HepG2 (cell line): ENCODE measurements around the gene SRRM4. TPM values are rescaled to one million over a fixed set of nuclear protein-coding genes. Genes with fewer than 3 reads are reported as not detected.

Experiments used
- ATAC-seq: fragments of 200-7000 bp; cut with Tn5 transposase; 3 replicates; pipeline ENCODE4 v1.9.1; 2020; ENCODE audit warnings: mild to moderate bottlenecking, moderate library complexity
- BruUV-seq: library from RNA; stranded (reverse); fragments of 400-500 nt; replicated peaks from 2 replicates; lab custom pipeline; 2021; lab: Mats Ljungman, UMichigan
- CTCF ChIA-PET: fragments of 300-600 bp; formaldehyde crosslinking; extraction: SDS; loops from one replicate; lab custom pipeline; 2021; ENCODE audit warnings: low total read pairs, inconsistent platforms, low intra/inter-chr PET ratio; lab: Yijun Ruan, JAX
- POLR2A ChIA-PET: fragments of 350-600 bp; sonication (Branson Sonifier 250); formaldehyde crosslinking; loops from one replicate; lab custom pipeline; 2020; ENCODE audit warnings: antibody characterized with exemption, inconsistent platforms; lab: Yijun Ruan, JAX
- DNase-seq: peaks from one replicate; pipeline ENCODE4 v3.0.0-alpha.2; 2015; ENCODE audit warnings: low spot score
- FAIRE-seq: peaks from 3 replicates; lab custom pipeline; 2011; peaks lifted over from hg19 to GRCh38; lab: Jason Lieb, UNC
- H2AFZ ChIP-seq: one replicate; pipeline ENCODE4 v1.6.1; 2011; ENCODE audit warnings: low read length, inconsistent platforms
- H3K27ac ChIP-seq: fragments of 300-600 bp; 3 replicates; pipeline ENCODE4 v1.8.0; 2011; ENCODE audit warnings: mixed run types, mild to moderate bottlenecking, mixed read lengths, low read length, inconsistent platforms; ENCODE audit not compliant: insufficient read depth; ENCODE audit errors: extremely low read length
- H3K27me3 ChIP-seq, 2 experiments: fragments of 200-600 bp in 1 of 2; 2 replicates in 1 of 2; 3 replicates in 1 of 2; pipeline versions ENCODE4 v1.6.0 to v1.8.0; 2011; ENCODE audit warnings: low read length in 2 of 2, mild to moderate bottlenecking in 2 of 2, moderate library complexity in 2 of 2, inconsistent platforms in 1 of 2; ENCODE audit not compliant: insufficient read depth in 2 of 2, control insufficient read depth in 1 of 2
- H3K36me3 ChIP-seq, 2 experiments: fragments of 200-600 bp in 1 of 2; replicated peaks in 1 of 2; 2 replicates in 1 of 2; 3 replicates in 1 of 2; pipeline versions ENCODE4 v1.5.1 to v1.8.0; 2011; ENCODE audit warnings: low read length in 2 of 2, inconsistent platforms in 1 of 2; ENCODE audit not compliant: insufficient read depth in 2 of 2, control insufficient read depth in 1 of 2
- H3K4me1 ChIP-seq: 2 replicates; pipeline ENCODE4 v1.5.1; 2012; ENCODE audit warnings: low read length, inconsistent platforms; ENCODE audit not compliant: insufficient read depth
- H3K4me2 ChIP-seq: 2 replicates; pipeline ENCODE4 v1.6.0; 2011; ENCODE audit warnings: low read depth, low read length, inconsistent platforms
- H3K4me3 ChIP-seq, 3 experiments: fragments of 200-600 bp in 1 of 3; sonication (generic), shearing (Covaris generic) in 1 of 3; replicated peaks in 1 of 3; 2 replicates each; pipeline ENCODE4 v1.5.1; 2011 to 2016; ENCODE audit warnings: low read length in 3 of 3, inconsistent platforms in 2 of 3, low read depth in 2 of 3, mild to moderate bottlenecking in 2 of 3, control low read depth in 1 of 3, mixed read lengths in 1 of 3; ENCODE audit not compliant: insufficient read depth in 1 of 3
- H3K79me2 ChIP-seq: one replicate; pipeline ENCODE4 v1.6.1; 2011; ENCODE audit warnings: low read length, inconsistent platforms; ENCODE audit not compliant: insufficient read depth
- H3K9ac ChIP-seq: 2 replicates; pipeline ENCODE4 v1.6.0; 2011; ENCODE audit warnings: mild to moderate bottlenecking, low read depth, low read length, inconsistent platforms; ENCODE audit not compliant: insufficient read depth
- H3K9me3 ChIP-seq: 2 replicates; pipeline ENCODE4 v1.5.1; 2012; ENCODE audit warnings: mild to moderate bottlenecking, low read length
- H4K20me1 ChIP-seq: 2 replicates; pipeline ENCODE4 v1.6.0; 2011; ENCODE audit warnings: inconsistent platforms, mild to moderate bottlenecking, low read length, moderate library complexity; ENCODE audit not compliant: insufficient read depth
- JUN ChIP-seq: sonication (generic); formaldehyde crosslinking; IDR thresholded peaks from 2 replicates; pipeline ENCODE4 v1.4.0; 2020; ENCODE audit warnings: mild to moderate bottlenecking, missing genetic modification reagents
- RFXANK ChIP-seq: IDR thresholded peaks from 2 replicates; pipeline ENCODE4 v1.6.1; 2016
- SMARCC2 ChIP-seq: fragments of 450-650 bp; IDR thresholded peaks from 2 replicates; pipeline ENCODE4 v1.6.1; 2017; ENCODE audit warnings: antibody characterized with exemption, mild to moderate bottlenecking
- SNAI1 ChIP-seq: sonication (generic); formaldehyde crosslinking; IDR thresholded peaks from 2 replicates; pipeline ENCODE4 v1.5.0; 2020; ENCODE audit warnings: mild to moderate bottlenecking, missing genetic modification reagents, borderline replicate concordance
- TBP ChIP-seq: sonication (generic); formaldehyde crosslinking; IDR thresholded peaks from 2 replicates; pipeline ENCODE4 v1.5.0; 2020; ENCODE audit warnings: missing genetic modification reagents
- TP53 ChIP-seq: sonication (generic); formaldehyde crosslinking; conservative IDR thresholded peaks from 2 replicates; pipeline ENCODE4 v1.4.0; 2020; ENCODE audit warnings: missing genetic modification reagents
- ZBTB1 ChIP-seq: sonication (generic); formaldehyde crosslinking; IDR thresholded peaks from 2 replicates; pipeline ENCODE4 v1.4.0; 2020; ENCODE audit warnings: missing genetic modification reagents, borderline replicate concordance
- ZNF782 ChIP-seq: sonication (generic); formaldehyde crosslinking; IDR thresholded peaks from 2 replicates; pipeline ENCODE4 v1.4.0; 2020; ENCODE audit warnings: missing genetic modification reagents, mild to moderate bottlenecking, borderline replicate concordance
- WGBS: methylation state at CpG from one replicate; pipeline ENCODE4 v1.1.6; 2017; ENCODE audit warnings: low lambda C conversion rate; 5-methylcytosine and 5-hydroxymethylcytosine counted together
- in situ Hi-C: cut with HindIII; loops from 2 replicates; pipeline ENCODE4 v1.10.0; 2017; ENCODE audit warnings: low pct_unique_long_range_greater_than_20kb; ENCODE audit not compliant: extremely low pct_ligation_motif_present
- intact Hi-C: fragments of 100-400 bp; cut with micrococcal nuclease; formaldehyde crosslinking; loops from one replicate; pipeline ENCODE4 v1.10.0; 2022; ENCODE audit not compliant: unreplicated experiment
- polyA plus RNA-seq, 8 experiments: library from polyadenylated mRNA; depleted of rRNA in 3 of 8; stranded (reverse) in 7 of 8; unstranded in 1 of 8; fragments of >200 nt; fragmentation: Illumina TruSeq in 4 of 8; extraction: Trizol in 4 of 8; gene quantifications; 2 replicates each; pipeline versions ENCODE4 v1.2.1 to v1.2.3, GENCODE V29; 2011 to 2016; ENCODE audit warnings: low read depth in 4 of 8, missing spikeins in 1 of 8, mixed read lengths in 1 of 8; ENCODE audit not compliant: insufficient read depth in 1 of 8
- total RNA-seq, 5 experiments: library from RNA; depleted of rRNA; stranded (reverse); fragments of >200 nt; fragmentation: Illumina TruSeq; extraction: Trizol; gene quantifications; 2 replicates each; pipeline ENCODE4 v1.2.3, GENCODE V29; 2016; ENCODE audit warnings: low read depth in 1 of 5
- TF ChIP-seq, protein P1 (sequence below): sonication (generic); formaldehyde crosslinking; IDR thresholded peaks from 2 replicates; pipeline ENCODE4 v1.9.0; 2022; ENCODE audit warnings: missing genetic modification reagents, mild to moderate bottlenecking, borderline replicate concordance

The SRRM4 gene
- total and polyA plus RNA-seq, 2 of the 13 experiments (the other 11 are each of a cell fraction or from before 2014, with no cell fraction given): not detected

DNA sequence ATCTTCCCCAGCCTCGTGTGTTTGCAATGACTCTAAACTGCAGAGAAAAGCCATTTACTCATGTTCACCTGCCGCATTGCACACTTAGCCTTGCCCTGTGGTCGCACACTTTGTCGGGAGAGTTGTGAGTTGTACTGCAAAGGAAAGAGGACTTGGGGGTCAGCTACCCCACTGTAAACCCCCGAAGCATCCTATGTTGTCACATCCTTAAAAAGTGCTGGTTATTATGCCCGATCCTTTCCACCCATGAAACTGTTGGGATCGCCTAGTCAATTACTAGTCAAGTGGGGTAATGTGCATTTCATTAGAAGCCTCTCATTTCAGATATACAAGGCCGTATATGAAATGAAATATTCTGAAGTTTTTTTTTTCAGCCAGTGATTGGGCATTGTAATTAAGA is 98.2 kb downstream of the SRRM4 start (continued):
- TF ChIP-seq, protein P1, sequence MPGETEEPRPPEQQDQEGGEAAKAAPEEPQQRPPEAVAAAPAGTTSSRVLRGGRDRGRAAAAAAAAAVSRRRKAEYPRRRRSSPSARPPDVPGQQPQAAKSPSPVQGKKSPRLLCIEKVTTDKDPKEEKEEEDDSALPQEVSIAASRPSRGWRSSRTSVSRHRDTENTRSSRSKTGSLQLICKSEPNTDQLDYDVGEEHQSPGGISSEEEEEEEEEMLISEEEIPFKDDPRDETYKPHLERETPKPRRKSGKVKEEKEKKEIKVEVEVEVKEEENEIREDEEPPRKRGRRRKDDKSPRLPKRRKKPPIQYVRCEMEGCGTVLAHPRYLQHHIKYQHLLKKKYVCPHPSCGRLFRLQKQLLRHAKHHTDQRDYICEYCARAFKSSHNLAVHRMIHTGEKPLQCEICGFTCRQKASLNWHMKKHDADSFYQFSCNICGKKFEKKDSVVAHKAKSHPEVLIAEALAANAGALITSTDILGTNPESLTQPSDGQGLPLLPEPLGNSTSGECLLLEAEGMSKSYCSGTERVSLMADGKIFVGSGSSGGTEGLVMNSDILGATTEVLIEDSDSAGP (CRISPR knock-in tag): no peak
- TF ChIP-seq RFXANK (CRISPR knock-in tag): no peak
- TF ChIP-seq, all 625 proteins: peak for 0

DNA sequence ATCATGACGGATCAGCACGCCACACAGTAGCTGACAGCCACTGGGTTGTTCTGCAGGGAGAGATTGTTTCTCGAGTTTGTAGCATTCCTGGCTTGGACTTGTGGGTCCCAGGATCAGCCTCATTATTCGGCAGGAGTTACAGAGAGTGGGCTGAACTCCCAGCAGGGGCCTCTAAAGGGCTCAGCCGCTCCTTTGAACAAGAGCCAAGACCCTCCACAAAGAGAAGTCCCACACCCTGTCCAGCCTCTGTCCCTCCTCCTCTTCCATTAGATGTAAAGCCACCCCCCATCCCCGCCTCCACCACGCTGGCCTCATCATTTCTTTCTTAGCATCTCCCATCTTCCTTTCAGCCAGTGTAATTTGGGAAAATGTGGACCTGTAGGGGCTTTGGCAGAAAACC is 100.7 kb downstream of the SRRM4 start:
- no peaks in the 10 kb centered on the region for H3K27me3 ChIP-seq
- intact Hi-C loops: no loop called here
- CTCF ChIA-PET: no interaction called here

DNA sequence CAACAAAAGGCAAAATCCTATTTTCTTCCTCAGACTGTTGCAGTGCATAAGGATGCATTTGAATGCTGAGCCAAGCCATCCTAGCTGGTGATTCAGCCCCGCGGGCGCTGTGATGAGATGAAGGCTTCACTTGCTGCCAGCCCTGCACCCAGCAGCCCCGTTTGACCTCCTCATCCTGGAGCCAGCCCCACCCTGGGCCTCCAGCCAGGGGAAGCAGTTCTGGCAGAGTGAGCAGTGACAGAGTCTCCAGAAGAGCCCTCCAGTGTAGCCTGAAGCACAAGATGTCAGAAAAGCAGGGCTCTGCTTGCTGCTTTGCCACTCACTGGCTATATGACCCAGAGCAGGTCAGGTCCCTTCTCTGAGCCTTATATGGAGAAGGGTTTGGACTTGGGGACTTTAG is 101.2 kb downstream of the SRRM4 start:
- TF ChIP-seq SMARCC2: no peak
- TF ChIP-seq ZBTB1: no peak
- ATAC-seq: no peak
- no peak for DNase-seq
- Histone ChIP-seq H3K27me3 (0 out of 5 replicates have a peak, but pooled peaks cover 0 to 3% of the 10 kb centered on the region in 2 experiments), H3K79me2 (no peaks in the 10 kb centered on the region), H3K9ac (no peak overlapping the region), H3K9me3 (no peaks in the 10 kb centered on the region), H3K4me2 (no peak overlapping the region), H3K4me1 (no peaks in the 10 kb centered on the region), H3K4me3 (no peak overlapping the region), H3K36me3 (no peaks in the 10 kb centered on the region), H4K20me1 (0 out of 2 replicates have a peak, but pooled peaks cover 2% of the 10 kb centered on the region), H2AFZ (no peak overlapping the region), H3K27ac (no peak overlapping the region)
- in situ Hi-C loops: no loop called here
- intact Hi-C loops: no loop called here
- ChIA-PET CTCF (no interaction called here), POLR2A (no interaction called here)
- 0% methylated on average over 3 of the region's 4 CpGs for WGBS
- BruUV-seq: no TSS peak
- FAIRE-seq: no peak

More for the DNA sequence above, 100.7 kb downstream of the SRRM4 start:
- Histone ChIP-seq H3K4me3 (no peak overlapping the region), H3K27ac (no peak overlapping the region), H3K79me2 (no peaks in the 10 kb centered on the region), H3K9me3 (no peaks in the 10 kb centered on the region), H3K36me3 (no peaks in the 10 kb centered on the region), H3K4me1 (no peaks in the 10 kb centered on the region), H3K9ac (no peak overlapping the region), H2AFZ (no peak overlapping the region), H4K20me1 (0 out of 2 replicates have a peak, but pooled peaks cover 2% of the 10 kb centered on the region), H3K4me2 (no peak overlapping the region)
- in situ Hi-C loops: no loop called here
- no peak for ATAC-seq
- TF ChIP-seq SNAI1 (CRISPR knock-in tag) (no peak), TP53 (CRISPR knock-in tag) (no peak), TBP (CRISPR knock-in tag) (no peak), ZNF782 (no peak), JUN (CRISPR knock-in tag) (no peak)
- POLR2A ChIA-PET: no interaction called here
- FAIRE-seq: no peak
- no peak for DNase-seq
- WGBS: 6% methylated on average over 6 of the region's 7 CpGs
- BruUV-seq: no TSS peak
